ENCODE results near the gene MAFB.

Gene MAFB

DNA sequence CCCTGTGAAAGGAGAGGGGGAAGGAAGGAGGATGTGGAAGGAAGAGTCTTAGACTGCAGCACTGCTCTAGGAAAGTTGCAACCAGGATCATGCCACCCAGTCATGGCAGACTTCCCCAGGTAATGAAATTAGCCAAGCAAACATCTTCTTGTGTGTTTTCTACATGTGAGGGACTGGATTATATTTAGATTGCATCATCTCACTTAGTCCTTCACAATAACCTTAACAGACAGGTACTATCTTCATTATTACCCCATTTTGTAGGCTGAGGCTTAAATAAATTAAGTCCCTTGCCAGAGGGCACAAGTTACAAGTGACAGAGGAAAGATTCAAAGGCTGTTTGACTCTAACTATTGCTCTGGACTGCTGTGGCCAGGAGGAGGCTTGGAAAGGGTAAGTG lies 9.7 kb upstream of the MAFB start:
- DNase-seq: no peak

- DNase-seq: no peak
Observed at GRCh38 chr20:40698281-40698680, 9.2 kb upstream of the MAFB start.

- DNase-seq: no peak
Observed at GRCh38 chr20:40697541-40697940, 8.5 kb upstream of the MAFB start.

GRCh38 chr20:40695214-40695613 lies 6.2 kb upstream of the MAFB start:
- no peak for DNase-seq

- no peak for DNase-seq
Observed at GRCh38 chr20:40694246-40694645, 5.2 kb upstream of the MAFB start.

GRCh38 chr20:40692240-40693011 lies 3.4 kb upstream of the MAFB start:
- no peak for DNase-seq

GRCh38 chr20:40691566-40692239 lies 2.7 kb upstream of the MAFB start:
- no peak for DNase-seq

DNA sequence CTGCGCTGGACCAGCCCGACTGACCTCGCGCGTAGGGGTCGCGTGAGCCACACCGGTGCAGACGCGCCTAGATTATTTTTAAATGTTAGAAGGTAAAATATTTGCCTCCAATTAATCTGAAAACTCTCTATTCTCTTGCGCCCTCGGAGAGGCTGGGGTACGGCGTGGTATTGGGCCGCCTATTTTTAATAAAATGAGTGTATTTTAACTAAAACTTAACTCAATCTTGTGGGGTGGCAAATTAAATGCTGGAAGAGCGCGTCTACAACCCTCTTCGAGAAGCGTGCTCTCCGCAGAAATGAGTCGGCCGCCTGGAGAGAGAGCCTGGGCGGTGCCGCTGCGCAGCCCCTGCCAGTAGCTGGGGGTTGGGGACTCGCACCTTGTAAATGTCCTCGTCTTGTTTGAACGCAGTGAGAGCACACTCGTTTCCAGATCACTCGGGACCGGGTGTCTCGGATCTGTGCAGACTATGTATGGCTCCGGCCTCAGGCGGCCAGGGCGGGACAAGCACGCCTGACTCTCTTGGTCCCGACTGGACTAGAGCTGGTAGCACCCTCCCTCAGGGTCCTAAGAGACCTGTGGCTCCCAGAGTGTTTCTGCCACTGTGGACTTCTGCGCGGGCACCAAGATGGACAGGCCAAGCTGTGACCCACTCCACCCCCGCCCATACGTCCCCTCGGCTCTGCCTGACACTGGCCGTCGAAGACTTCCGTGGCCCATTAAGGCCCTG lies 2.0 kb upstream of the MAFB start:
- no peak for DNase-seq

DNA sequence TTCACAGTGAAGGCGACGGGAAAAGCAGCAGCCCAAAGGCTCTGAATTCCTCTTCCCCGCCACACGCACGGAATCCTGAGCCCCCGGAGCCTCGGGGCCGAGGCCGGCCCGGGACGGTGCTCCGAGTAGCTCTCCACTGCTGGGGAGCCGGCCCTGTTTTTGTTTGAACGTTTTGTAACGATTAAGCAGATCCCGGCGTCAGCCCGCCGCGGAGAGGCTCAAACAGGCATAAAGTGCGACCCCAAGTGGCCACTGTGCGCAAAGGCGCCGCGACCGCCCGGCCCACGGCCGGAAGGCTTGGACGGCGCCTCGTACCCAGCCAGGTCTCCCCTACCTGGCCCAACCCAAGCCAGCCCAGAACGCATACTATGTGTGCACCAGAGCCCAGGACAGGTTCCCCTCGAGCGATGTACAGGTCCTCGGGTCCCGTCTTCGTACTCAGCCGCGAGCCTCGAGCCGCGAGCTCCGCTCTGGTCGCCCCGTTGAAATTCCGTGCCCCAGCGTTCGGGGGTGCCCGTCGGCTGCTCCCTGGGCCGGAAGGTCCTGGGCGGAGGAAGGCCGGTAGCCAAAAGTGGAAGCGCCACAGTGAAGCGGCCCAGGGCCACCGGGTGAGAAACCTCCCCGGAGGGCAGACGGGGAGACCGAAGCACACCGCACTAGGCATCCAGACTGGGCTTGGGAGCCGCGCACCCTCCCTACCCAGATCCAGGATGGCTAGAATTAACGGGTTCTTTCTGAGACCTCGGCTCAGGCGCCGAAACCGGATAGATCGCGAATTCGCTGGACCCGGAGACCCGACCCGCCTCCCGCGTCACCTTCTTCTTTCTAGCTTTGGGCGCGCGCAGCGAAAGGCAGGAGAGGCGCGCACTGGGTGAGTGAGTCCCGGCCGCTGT lies 1.2 kb upstream of the MAFB start:
- DNase-seq: no peak

GRCh38 chr20:40688129-40689099 lies 622 bp downstream of the MAFB start:
- DNase-seq: no peak

GRCh38 chr20:40687384-40688128 lies 1.5 kb downstream of the MAFB start:
- DNase-seq: no peak

- no peak for DNase-seq
Observed at GRCh38 chr20:40686893-40687292, 2.1 kb downstream of the MAFB start.

DNA sequence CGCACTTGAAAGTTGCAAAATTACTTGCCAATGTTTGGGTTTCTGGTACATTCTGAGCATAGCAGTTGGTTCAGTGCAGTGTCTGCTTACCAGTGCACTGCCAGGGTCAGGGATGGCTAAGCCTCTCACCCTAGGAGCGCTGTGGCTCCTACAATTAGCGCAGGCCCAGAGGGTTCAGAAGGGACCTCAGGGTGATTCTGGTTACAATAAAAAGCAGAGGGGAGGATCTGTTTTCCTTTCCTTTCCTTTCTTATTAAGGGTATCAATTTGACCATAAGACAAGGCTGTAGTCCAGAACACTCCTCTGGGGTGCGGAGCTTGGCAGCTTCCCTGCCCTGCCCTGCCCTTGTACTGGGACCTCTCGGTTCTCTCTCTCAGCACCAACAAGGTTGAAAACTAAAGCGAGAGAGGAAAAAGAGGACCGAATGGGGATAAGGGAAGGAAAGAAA lies 2.6 kb downstream of the MAFB start:
- DNase-seq: no peak

- no peak for DNase-seq
Observed at GRCh38 chr20:40685349-40685748, 3.7 kb downstream of the MAFB start.

DNA sequence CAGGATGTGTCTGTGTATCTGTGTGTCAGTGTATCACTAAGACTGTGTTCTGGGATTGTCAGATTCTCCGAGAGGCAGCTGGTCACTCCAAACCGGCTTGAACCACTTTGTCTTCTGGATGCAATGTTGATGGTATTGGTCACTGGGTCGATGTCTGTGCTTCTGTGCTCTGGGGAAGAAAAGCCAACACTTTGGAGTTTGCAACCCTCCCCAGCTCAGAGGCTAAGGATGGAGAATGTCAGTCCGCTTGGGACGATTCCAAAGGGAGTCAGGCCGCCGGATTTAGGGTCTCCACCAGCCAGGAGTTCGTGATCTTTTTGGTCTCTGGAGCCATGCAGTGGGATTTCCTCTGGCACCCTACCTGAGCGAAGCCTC lies 5.2 kb downstream of the MAFB start:
- no peak for DNase-seq

DNA sequence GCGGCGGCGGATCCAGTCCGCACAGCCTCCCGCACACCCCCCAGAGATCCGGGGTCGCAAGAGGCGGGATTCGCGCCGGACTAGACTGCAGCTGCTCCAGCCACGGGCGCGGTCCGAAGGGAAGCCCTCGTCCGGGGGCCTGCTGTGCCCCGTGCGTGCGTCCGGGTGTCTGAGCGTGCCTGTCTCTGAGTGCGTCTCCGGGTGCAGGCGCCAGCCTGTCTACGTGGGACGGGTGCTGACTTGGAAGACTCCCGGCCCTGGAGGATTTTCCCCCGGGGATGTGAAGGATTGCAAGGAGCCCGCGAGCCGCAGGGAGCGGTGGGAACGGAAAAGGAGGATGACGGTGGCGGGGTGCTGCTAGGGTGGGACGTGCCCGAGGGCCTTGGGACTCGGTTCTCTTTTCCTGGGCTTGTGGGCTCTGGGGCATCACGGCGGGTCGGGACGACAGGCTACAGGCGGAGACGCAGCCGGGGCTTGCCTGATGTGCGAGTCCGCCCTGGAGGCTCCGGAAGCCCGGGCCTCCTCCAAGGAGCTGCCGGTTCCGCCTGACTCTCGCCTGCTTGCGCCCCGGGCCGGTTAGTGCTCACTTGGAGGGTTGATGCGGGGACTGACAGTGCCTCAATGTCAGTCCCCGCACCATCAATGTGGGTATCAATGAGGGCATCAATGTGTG lies 5.7 kb downstream of the MAFB start:
- no peak for DNase-seq

DNA sequence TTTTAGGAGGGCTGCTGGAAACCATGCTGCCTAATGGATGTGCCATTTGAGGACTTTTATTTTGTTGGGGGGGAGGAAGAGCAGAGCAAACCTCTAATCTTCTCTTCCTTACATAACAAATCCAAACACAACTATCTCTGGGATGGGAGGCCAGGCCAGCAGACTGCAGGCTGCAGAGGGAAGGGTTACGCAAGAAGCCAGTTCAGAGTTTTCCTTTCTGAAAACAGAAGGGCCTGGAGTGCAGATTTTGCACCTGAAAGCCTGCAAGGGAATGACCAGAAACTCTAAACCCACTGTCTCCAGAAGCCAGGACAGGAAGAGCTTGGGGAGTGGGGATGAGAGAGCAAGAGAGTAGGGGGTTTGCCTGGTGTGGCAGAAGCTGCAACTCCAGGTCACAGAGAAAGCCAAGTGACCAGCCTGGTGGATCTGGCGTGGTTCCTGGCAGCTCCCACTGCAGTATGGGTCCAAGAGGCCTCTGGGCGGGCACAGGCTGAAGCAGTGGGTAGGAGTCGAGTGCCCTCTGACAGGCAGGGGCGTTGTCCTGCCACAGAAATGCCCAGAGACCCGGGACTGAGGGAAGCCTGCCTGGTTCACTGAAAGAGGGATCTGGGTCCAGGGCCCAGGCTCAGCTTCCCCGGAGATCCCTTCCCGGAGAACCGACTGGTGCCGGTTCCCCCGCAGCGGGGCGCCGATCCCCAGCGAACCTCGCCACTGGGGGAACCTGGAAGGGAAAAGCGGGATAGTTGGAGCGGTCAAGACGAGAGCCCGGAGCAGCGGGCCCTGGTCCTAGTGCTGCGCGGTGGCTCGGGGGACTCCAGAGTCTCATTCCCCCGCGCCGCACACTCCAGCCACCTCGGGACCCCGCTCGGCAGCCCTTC lies 6.7 kb downstream of the MAFB start:
- no peak for DNase-seq

GRCh38 chr20:40681684-40682083 lies 7.4 kb downstream of the MAFB start:
- no peak for DNase-seq

- DNase-seq: no peak
Observed at GRCh38 chr20:40681165-40681564, 7.9 kb downstream of the MAFB start.
